Esophagus squamous epithelium (tissue), 4 donors: Measurements from ENCODE around the gene MRC1.

Source experiments
- CTCF ChIP-seq, 6 experiments: fragments of 450-650 bp in 4 of 6; fragments of 200-600 bp in 2 of 6; sonication (generic) in 2 of 6; IDR thresholded peaks; one replicate each; pipeline ENCODE4 v1.5.1; 2016 to 2019; ENCODE audit warnings: antibody characterized with exemption in 6 of 6, mild to moderate bottlenecking in 4 of 6, moderate library complexity in 4 of 6
- POLR2A ChIP-seq, 4 donors: fragments of 450-650 bp; IDR thresholded peaks; one replicate each; pipeline ENCODE4 v1.6.1; 2017; ENCODE audit warnings: antibody characterized with exemption in 4 of 4, mild to moderate bottlenecking in 4 of 4, moderate library complexity in 3 of 4

GRCh38 chr10:17766731-17767130 lies 42.4 kb upstream of the MRC1 start:
- no peak for TF ChIP-seq CTCF (IDR thresholded peaks at IDR 0.05)
- TF ChIP-seq POLR2A (IDR thresholded peaks at IDR 0.05): no peak
